ENCODE results near the gene AKR1C1.
"Not testable (repeated sequence)": the region's sequence is repeated elsewhere in the genome, so short reads cannot be mapped to it uniquely, and the experiment has no call there.

Gene AKR1C1

DNA sequence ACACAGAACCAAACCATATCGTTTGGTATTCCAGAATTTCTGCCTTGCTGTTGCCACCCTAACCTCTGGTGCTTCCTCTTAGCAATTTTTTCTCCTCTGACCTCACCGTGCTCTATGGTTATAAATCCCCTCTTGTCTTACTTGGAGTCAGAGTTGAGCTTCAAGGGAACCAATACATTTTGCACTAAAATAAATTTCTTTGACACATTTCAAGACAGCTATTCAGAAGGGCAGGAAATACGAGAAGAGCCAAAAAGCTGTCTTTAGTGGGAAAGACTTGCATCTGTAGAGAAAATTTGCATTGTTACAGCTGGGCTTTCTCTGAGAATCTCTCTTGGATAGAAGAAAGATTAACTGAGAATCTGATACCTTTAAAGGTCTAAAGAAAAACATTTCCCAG, 54.9 kb downstream of the AKR1C1 start:
- DNase-seq (ENCODE audit: low read depth in 2 of 2), result no peak

- not testable (repeated sequence) for DNase-seq (ENCODE audit: low read depth in 2 of 2)
Observed at GRCh38 chr10:5018671-5019277, 55.6 kb downstream of the AKR1C1 start.

DNA sequence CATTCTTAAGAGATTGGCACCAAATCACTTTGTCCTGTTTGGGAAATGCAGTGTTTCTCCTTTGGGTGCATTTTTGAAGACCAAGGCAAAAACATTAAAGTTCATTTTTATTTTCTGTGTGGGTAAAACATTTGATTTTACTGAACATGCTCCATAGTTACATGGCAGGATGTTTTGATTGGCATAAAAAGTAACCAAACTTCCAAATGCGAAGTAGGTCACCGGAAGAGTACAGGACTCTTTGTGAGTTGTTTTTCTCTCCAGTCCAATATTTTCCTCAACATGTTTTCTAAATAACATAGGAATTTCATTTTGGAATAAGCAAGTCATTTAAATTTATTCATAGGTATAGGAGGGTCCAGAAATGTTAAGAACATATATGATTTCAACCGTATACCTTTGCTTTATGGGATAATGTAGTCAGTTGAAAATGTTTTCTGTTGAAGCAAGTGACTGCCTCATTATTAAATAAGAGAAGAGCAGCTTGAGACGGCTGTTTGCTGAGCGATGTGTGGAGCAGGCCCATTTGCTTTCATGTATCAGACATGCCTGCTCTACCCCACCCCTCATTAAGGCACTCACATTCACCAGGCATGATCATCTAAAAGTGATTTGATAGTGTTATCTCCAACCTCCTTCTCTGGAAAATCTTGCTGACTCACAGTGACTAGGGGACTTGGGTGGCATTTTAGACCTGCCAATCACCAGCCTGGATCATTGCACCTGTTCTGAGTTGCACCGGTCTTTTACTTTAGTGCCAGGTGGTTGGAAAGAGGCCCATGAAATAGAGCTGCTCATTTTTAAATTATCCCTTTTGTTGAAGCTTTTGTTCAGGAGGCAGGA, 56.8 kb downstream of the AKR1C1 start:
- not testable (repeated sequence) for DNase-seq (ENCODE audit: low read depth in 2 of 2)

GRCh38 chr10:5021624-5022290, 58.5 kb downstream of the AKR1C1 start:
- not testable (repeated sequence) for DNase-seq (ENCODE audit: low read depth in 2 of 2)

DNA sequence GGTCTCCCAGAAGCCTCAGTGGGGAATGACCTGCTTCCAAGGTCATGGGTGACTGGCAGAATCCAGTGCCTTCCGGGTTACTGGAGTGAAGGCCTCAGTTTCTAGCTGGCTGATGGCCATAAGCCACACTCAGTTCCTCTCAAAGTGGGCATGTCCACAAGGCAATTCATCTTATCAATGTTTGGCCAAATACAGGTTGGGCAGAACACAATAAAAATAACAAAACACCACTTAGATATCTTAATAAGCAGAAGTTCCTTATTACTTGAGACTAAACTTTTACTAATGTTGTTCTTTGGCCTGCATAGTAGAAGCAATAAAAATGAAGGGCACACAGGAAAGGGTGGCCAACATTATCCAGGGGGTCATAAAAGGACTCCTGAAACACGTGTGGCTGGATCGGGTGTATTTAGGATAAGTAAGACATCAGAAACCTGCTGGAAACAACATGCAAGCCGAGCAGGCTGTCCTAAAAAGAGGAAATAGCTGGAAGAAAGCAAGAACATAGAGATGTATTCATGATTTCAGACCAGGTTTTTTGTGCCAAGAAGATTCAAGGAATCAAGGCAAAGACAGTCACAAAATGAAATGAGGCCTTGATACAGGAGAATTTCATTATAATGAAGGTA, 60.1 kb downstream of the AKR1C1 start:
- DNase-seq (ENCODE audit: low read depth in 2 of 2), result no peak

DNA sequence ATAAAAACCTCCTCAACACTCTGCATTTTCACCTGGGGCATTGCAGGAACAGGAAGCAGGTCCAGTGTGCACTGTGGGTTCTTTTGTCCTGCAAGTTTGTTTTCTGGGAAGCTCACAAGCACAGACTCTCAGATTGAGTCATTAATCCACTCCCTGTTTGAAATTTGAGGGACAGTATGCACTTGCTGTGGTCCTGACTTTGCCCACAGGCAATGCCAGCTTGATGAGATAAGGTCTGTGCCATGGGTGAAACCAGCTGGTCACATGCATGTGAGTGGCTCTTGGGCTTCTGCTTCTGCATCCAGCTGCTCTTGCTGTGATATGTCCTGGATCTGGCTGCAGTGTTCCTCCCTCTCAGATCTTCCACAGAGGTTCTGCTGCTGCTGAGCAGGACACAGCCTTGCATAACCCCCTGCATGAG, 62.3 kb downstream of the AKR1C1 start:
- not testable (repeated sequence) for DNase-seq (ENCODE audit: low read depth in 2 of 2)

GRCh38 chr10:5030989-5031388, 67.8 kb downstream of the AKR1C1 start:
- no peak for DNase-seq (ENCODE audit: low read depth in 2 of 2)

DNA sequence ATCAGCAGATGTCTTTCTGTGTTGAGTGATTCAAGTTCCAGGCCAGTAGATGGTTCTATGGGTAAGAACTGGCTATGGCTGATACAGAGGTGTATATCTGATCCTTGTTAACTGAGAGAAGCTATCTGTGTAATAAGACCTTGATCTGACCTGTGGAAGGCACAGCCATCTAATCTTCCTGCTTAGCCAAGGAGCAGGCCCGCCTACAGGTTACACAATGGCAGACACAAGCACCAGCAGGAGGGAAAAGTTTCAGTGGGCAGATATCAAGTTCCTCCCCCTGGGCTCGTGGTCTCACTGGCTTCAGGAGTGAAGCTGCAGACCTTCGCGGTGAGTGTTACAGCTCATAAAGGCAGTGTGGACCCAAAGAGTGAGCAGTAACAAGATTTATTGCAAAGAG, 68.4 kb downstream of the AKR1C1 start:
- not testable (repeated sequence) for DNase-seq (ENCODE audit: low read depth in 2 of 2)

DNA sequence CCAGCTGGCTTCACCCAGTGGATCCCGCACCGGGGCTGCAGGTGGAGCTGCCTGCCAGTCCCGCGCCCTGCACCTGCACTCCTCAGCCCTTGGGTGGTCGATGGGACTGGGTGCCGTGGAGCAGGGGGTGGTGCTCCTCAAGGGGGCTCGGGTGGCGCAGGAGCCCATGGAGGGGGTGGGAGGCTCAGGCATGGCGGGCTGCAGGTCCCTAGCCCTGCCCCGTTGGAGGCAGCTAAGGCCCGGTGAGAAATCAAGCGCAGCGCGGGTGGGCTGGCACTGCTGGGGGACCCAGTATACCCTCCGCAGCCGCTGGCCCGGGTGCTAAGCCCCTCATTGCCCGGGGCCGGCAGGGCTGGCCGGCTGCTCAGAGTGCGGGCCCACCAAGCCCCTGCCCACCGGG, 69.2 kb downstream of the AKR1C1 start:
- not testable (repeated sequence) for DNase-seq (ENCODE audit: low read depth in 2 of 2)

Measured in fibroblast of skin of left biceps (primary cell).